HepG2 (cell line): Measurements from ENCODE around the gene AMOTL2. TPM values are rescaled to one million over a fixed set of nuclear protein-coding genes. Genes with fewer than 3 reads are reported as not detected.
A peak's percentile ranks its signal among the peaks of the same experiment; 100 is the strongest.

Source experiments
- GABPA ChIP-seq, 2 experiments: IDR thresholded peaks; 2 replicates each; pipeline ENCODE4 v1.6.1; 2011 to 2016; ENCODE audit warnings: low read depth in 2 of 2, low read length in 1 of 2, missing biosample characterization in 1 of 2, missing genetic modification characterization in 1 of 2
- HDAC2 ChIP-seq: sonication (generic); formaldehyde crosslinking; IDR thresholded peaks from 2 replicates; pipeline ENCODE4 v1.4.0; 2020; ENCODE audit warnings: missing genetic modification reagents
- ISX ChIP-seq: sonication (generic); formaldehyde crosslinking; conservative IDR thresholded peaks from 2 replicates; pipeline ENCODE4 v1.5.0; 2020; ENCODE audit warnings: missing genetic modification reagents
- PAF1 ChIP-seq: IDR thresholded peaks from 2 replicates; pipeline ENCODE4 v1.6.1; 2016; ENCODE audit warnings: missing genetic modification reagents, missing compliant biosample characterization
- RBAK ChIP-seq: sonication (generic); formaldehyde crosslinking; IDR thresholded peaks from 2 replicates; pipeline ENCODE4 v1.5.1; 2020; ENCODE audit warnings: mild to moderate bottlenecking, missing genetic modification reagents
- RCOR2 ChIP-seq: IDR thresholded peaks from 2 replicates; pipeline ENCODE4 v1.6.1; 2016; ENCODE audit warnings: missing biosample characterization, missing genetic modification reagents
- SIX1 ChIP-seq: sonication (generic); formaldehyde crosslinking; IDR thresholded peaks from 2 replicates; pipeline ENCODE4 v1.4.0; 2020; ENCODE audit warnings: missing genetic modification reagents, borderline replicate concordance
- TBX2 ChIP-seq: sonication (generic); formaldehyde crosslinking; IDR thresholded peaks from 2 replicates; pipeline ENCODE4 v1.5.0; 2020; ENCODE audit warnings: missing genetic modification reagents, mild to moderate bottlenecking, borderline replicate concordance
- ZNF33A ChIP-seq: sonication (generic); formaldehyde crosslinking; IDR thresholded peaks from 2 replicates; pipeline ENCODE4 v1.5.1; 2020; ENCODE audit warnings: missing genetic modification reagents, mild to moderate bottlenecking, moderate library complexity, borderline replicate concordance
- ZNF441 ChIP-seq: sonication (generic); formaldehyde crosslinking; IDR thresholded peaks from 2 replicates; pipeline ENCODE4 v1.7.0; 2021; ENCODE audit warnings: missing genetic modification reagents, borderline replicate concordance
- ZNF850 ChIP-seq: sonication (generic); formaldehyde crosslinking; conservative IDR thresholded peaks from 2 replicates; pipeline ENCODE4 v1.9.0; 2021; ENCODE audit warnings: mild to moderate bottlenecking, missing genetic modification reagents
- polyA plus RNA-seq, 8 experiments: library from polyadenylated mRNA; depleted of rRNA in 3 of 8; stranded (reverse) in 7 of 8; unstranded in 1 of 8; fragments of >200 nt; fragmentation: Illumina TruSeq in 4 of 8; extraction: Trizol in 4 of 8; gene quantifications; 2 replicates each; pipeline versions ENCODE4 v1.2.1 to v1.2.3, GENCODE V29; 2011 to 2016; ENCODE audit warnings: low read depth in 4 of 8, missing spikeins in 1 of 8, mixed read lengths in 1 of 8; ENCODE audit not compliant: insufficient read depth in 1 of 8
- total RNA-seq, 5 experiments: library from RNA; depleted of rRNA; stranded (reverse); fragments of >200 nt; fragmentation: Illumina TruSeq; extraction: Trizol; gene quantifications; 2 replicates each; pipeline ENCODE4 v1.2.3, GENCODE V29; 2016; ENCODE audit warnings: low read depth in 1 of 5
- TF ChIP-seq, protein P1 (sequence below): sonication (generic); formaldehyde crosslinking; IDR thresholded peaks from 2 replicates; pipeline ENCODE4 v1.4.0; 2020; ENCODE audit warnings: missing genetic modification reagents
- TF ChIP-seq, protein P2 (sequence below): sonication (generic); formaldehyde crosslinking; IDR thresholded peaks from 2 replicates; pipeline ENCODE4 v1.9.0; 2022; ENCODE audit warnings: missing genetic modification reagents, mild to moderate bottlenecking, borderline replicate concordance
- TF ChIP-seq, protein P3 (sequence below), 2 experiments: sonication (generic) in 1 of 2; formaldehyde crosslinking in 1 of 2; IDR thresholded peaks; 2 replicates each; pipeline versions ENCODE4 v1.5.1 to v1.6.1; 2011 to 2020; ENCODE audit warnings: borderline replicate concordance in 1 of 2, low read depth in 1 of 2, low read length in 1 of 2, mild to moderate bottlenecking in 1 of 2, missing genetic modification reagents in 1 of 2, moderate library complexity in 1 of 2
- TF ChIP-seq, protein P4 (sequence below), 2 experiments: fragments of 450-650 bp in 1 of 2; sonication (generic) in 1 of 2; formaldehyde crosslinking; IDR thresholded peaks; 2 replicates each; pipeline versions ENCODE4 v1.5.0 to v1.8.0; 2020 to 2022; ENCODE audit warnings: mild to moderate bottlenecking in 1 of 2, missing genetic modification reagents in 1 of 2
- TF ChIP-seq, protein P5 (sequence below): sonication (generic); formaldehyde crosslinking; IDR thresholded peaks from 2 replicates; pipeline ENCODE4 v1.5.0; 2020; ENCODE audit warnings: missing genetic modification reagents
- TF ChIP-seq, protein P6 (sequence below): sonication (generic); formaldehyde crosslinking; IDR thresholded peaks from 2 replicates; pipeline ENCODE4 v1.8.1; 2023; ENCODE audit warnings: mild to moderate bottlenecking, missing genetic modification reagents
- TF ChIP-seq, protein P7 (sequence below): sonication (generic); formaldehyde crosslinking; IDR thresholded peaks from 2 replicates; pipeline ENCODE4 v1.8.0; 2022; ENCODE audit warnings: low read depth, missing genetic modification reagents

AMOTL2 gene
- total and polyA plus RNA-seq, 2 of the 13 experiments (the other 11 are each of a cell fraction or from before 2014, with no cell fraction given): 17.3 to 18.5 TPM

DNA sequence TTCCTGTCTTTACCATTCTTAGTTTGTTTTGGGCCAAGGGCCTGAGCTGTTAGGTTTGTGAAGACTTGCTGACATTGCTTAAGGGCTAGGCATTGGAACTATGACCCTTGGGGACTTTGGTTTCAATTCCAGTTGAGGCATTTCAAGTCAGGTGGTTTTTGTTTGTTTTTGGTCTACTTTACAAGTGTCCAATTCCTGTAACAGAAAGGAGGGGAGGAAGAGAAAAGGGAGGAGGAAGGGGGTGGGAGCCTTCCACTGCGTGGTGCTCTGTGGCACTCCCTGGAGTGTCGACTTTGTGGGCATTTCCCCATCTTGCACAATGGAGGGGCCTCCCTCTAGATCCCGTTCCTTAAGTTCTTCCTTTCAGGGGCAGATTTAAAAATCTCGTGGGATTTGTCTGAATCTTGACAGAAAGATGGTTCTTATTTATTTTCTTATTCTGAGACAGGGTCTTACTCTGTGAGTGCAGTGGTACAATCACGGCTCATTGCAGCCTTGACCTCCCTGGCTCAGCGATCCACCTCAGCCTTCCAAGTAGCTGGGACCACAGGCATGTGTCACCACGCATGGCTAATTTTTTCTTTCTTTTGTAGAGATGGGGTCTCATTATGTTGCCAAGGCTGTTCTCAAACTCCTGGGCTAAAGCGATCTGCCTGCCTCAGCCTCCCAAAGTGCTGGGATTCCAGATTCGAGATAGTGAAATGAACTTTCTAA, 64.1 kb downstream of the AMOTL2 start (continued):
- TF ChIP-seq, protein P1, sequence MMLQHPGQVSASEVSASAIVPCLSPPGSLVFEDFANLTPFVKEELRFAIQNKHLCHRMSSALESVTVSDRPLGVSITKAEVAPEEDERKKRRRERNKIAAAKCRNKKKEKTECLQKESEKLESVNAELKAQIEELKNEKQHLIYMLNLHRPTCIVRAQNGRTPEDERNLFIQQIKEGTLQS: no peak
- peak; percentile 42; the same call in 1 of the 2 replicates for TF ChIP-seq HDAC2 (CRISPR knock-in tag)
- TF ChIP-seq PAF1 (CRISPR knock-in tag): no peak
- no peak for TF ChIP-seq RCOR2 (CRISPR knock-in tag)
- TF ChIP-seq, protein P2, sequence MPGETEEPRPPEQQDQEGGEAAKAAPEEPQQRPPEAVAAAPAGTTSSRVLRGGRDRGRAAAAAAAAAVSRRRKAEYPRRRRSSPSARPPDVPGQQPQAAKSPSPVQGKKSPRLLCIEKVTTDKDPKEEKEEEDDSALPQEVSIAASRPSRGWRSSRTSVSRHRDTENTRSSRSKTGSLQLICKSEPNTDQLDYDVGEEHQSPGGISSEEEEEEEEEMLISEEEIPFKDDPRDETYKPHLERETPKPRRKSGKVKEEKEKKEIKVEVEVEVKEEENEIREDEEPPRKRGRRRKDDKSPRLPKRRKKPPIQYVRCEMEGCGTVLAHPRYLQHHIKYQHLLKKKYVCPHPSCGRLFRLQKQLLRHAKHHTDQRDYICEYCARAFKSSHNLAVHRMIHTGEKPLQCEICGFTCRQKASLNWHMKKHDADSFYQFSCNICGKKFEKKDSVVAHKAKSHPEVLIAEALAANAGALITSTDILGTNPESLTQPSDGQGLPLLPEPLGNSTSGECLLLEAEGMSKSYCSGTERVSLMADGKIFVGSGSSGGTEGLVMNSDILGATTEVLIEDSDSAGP: no peak
- TF ChIP-seq RBAK: no peak
- no peak for TF ChIP-seq GABPA (IDR thresholded peaks at IDR 0.05; ENCODE audit: low read depth, low read length)
- TF ChIP-seq GABPA (CRISPR knock-in tag; IDR thresholded peaks at IDR 0.05; ENCODE audit: low read depth): 0 out of 2 replicates have a peak, but pooled peaks have one; percentile 27
- TF ChIP-seq, protein P3, sequence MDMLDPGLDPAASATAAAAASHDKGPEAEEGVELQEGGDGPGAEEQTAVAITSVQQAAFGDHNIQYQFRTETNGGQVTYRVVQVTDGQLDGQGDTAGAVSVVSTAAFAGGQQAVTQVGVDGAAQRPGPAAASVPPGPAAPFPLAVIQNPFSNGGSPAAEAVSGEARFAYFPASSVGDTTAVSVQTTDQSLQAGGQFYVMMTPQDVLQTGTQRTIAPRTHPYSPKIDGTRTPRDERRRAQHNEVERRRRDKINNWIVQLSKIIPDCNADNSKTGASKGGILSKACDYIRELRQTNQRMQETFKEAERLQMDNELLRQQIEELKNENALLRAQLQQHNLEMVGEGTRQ (IDR thresholded peaks at IDR 0.05; ENCODE audit: low read depth, low read length): no peak
- TF ChIP-seq, protein P3 (CRISPR knock-in tag; IDR thresholded peaks at IDR 0.05; ENCODE audit: borderline replicate concordance): peak; percentile 26; the same call in 1 of the 2 replicates
- TF ChIP-seq, protein P4, sequence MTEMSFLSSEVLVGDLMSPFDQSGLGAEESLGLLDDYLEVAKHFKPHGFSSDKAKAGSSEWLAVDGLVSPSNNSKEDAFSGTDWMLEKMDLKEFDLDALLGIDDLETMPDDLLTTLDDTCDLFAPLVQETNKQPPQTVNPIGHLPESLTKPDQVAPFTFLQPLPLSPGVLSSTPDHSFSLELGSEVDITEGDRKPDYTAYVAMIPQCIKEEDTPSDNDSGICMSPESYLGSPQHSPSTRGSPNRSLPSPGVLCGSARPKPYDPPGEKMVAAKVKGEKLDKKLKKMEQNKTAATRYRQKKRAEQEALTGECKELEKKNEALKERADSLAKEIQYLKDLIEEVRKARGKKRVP (CRISPR knock-in tag; IDR thresholded peaks at IDR 0.05): no peak
- TF ChIP-seq, protein P5, sequence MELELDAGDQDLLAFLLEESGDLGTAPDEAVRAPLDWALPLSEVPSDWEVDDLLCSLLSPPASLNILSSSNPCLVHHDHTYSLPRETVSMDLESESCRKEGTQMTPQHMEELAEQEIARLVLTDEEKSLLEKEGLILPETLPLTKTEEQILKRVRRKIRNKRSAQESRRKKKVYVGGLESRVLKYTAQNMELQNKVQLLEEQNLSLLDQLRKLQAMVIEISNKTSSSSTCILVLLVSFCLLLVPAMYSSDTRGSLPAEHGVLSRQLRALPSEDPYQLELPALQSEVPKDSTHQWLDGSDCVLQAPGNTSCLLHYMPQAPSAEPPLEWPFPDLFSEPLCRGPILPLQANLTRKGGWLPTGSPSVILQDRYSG (CRISPR knock-in tag): no peak
- TF ChIP-seq, protein P6, sequence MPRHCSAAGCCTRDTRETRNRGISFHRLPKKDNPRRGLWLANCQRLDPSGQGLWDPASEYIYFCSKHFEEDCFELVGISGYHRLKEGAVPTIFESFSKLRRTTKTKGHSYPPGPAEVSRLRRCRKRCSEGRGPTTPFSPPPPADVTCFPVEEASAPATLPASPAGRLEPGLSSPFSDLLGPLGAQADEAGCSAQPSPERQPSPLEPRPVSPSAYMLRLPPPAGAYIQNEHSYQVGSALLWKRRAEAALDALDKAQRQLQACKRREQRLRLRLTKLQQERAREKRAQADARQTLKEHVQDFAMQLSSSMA (CRISPR knock-in tag): no peak
- TF ChIP-seq ZNF441 (CRISPR knock-in tag): no peak
- TF ChIP-seq, protein P7, sequence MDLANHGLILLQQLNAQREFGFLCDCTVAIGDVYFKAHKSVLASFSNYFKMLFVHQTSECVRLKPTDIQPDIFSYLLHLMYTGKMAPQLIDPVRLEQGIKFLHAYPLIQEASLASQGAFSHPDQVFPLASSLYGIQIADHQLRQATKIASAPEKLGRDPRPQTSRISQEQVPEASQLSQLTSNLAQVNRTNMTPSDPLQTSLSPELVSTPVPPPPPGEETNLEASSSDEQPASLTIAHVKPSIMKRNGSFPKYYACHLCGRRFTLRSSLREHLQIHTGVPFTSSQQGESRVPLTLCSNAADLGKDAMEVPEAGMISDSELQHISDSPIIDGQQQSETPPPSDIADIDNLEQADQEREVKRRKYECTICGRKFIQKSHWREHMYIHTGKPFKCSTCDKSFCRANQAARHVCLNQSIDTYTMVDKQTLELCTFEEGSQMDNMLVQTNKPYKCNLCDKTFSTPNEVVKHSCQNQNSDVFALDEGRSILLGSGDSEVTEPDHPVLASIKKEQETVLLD: no peak
- peak; percentile 45; the same call in 1 of the 2 replicates for TF ChIP-seq SIX1 (CRISPR knock-in tag)
- TF ChIP-seq ISX (CRISPR knock-in tag): no peak
- no peak for TF ChIP-seq ZNF850 (CRISPR knock-in tag)
- no peak for TF ChIP-seq ZNF33A (CRISPR knock-in tag)
- peak; percentile 51; the same call in 1 of the 2 replicates for TF ChIP-seq TBX2 (CRISPR knock-in tag)
